ENCODE data around the gene CASP9. TPM values are rescaled to one million over a fixed set of nuclear protein-coding genes. Genes with fewer than 3 reads are reported as not detected.

Gene CASP9
- total RNA-seq, 1 experiment from 2014 or later: 8.0 TPM

- H3K27me3 ChIP-seq (ENCODE audit: low read length): no peaks in the 10 kb centered on the region
- H3K4me1 ChIP-seq (ENCODE audit: insufficient read depth, low read length): no peaks in the 10 kb centered on the region
- CTCF ChIA-PET: no interaction called here
- no peaks in the 10 kb centered on the region for H3K9me3 ChIP-seq (ENCODE audit: low read length)
- BruUV-seq (replicated peaks): no TSS peak
- no peak overlapping the region for H2AFZ ChIP-seq (ENCODE audit: low read length)
- no peaks in the 10 kb centered on the region for H3F3A ChIP-seq (ENCODE audit: low read length, unreplicated experiment)
- H4K20me1 ChIP-seq (ENCODE audit: low read length): no peaks in the 10 kb centered on the region
- ATAC-seq (no peak), DNase-seq (no peak)
- TF ChIP-seq EZH2phosphoT487 (IDR thresholded peaks at IDR 0.05; ENCODE audit: borderline replicate concordance, low read length) (no peak), EZH2 (IDR thresholded peaks at IDR 0.05; ENCODE audit: low read length, unreplicated experiment) (no peak)
- H3K79me2 ChIP-seq (ENCODE audit: low read length): no peaks in the 10 kb centered on the region
- POLR2A ChIA-PET (ENCODE audit: unreplicated experiment): no interaction called here
- no peak overlapping the region for H3K27ac ChIP-seq (ENCODE audit: low read length)
- H3K9ac ChIP-seq (ENCODE audit: low read length): no peak overlapping the region
- H3K4me2 ChIP-seq (ENCODE audit: low read length): no peak overlapping the region
- intact Hi-C loops (cut with micrococcal nuclease): no loop called here
- H3K4me3 ChIP-seq (ENCODE audit: low read length): no peak overlapping the region
- H3K9me2 ChIP-seq (replicated peaks; ENCODE audit: low read length): no peaks in the 10 kb centered on the region
- peaks cover 25% of the 10 kb centered on the region; the same call in 1 of the 2 replicates for H3K36me3 ChIP-seq (ENCODE audit: low read depth, low read length)
These were observed 19.2 kb upstream of the CASP9 start for GRCh38 chr1:15543251-15543588.

- H3K9me2 ChIP-seq (replicated peaks; ENCODE audit: low read length): no peaks in the 10 kb centered on the region
- H3K9ac ChIP-seq (ENCODE audit: low read length): no peak overlapping the region
- H3K4me1 ChIP-seq (ENCODE audit: insufficient read depth, low read length): no peaks in the 10 kb centered on the region
- H2AFZ ChIP-seq (ENCODE audit: low read length): no peak overlapping the region
- no TSS peak for BruUV-seq (replicated peaks)
- no peaks in the 10 kb centered on the region for H3F3A ChIP-seq (ENCODE audit: low read length, unreplicated experiment)
- intact Hi-C loops (cut with micrococcal nuclease): no loop called here
- DNase-seq: no peak
- H3K27ac ChIP-seq (ENCODE audit: low read length): no peak overlapping the region
- TF ChIP-seq EZH2phosphoT487 (IDR thresholded peaks at IDR 0.05; ENCODE audit: borderline replicate concordance, low read length) (no peak), EZH2 (IDR thresholded peaks at IDR 0.05; ENCODE audit: low read length, unreplicated experiment) (no peak), CTCF (conservative IDR thresholded peaks at IDR 0.05; ENCODE audit: low read depth, low read length) (no peak)
- ChIA-PET CTCF (no interaction called here), POLR2A (ENCODE audit: unreplicated experiment) (no interaction called here)
- H3K36me3 ChIP-seq (ENCODE audit: low read depth, low read length): peaks cover 22% of the 10 kb centered on the region; the same call in 1 of the 2 replicates
- no peak for ATAC-seq
- H3K9me3 ChIP-seq (ENCODE audit: low read length): no peaks in the 10 kb centered on the region
- H3K4me2 ChIP-seq (ENCODE audit: low read length): no peak overlapping the region
- no peaks in the 10 kb centered on the region for H3K79me2 ChIP-seq (ENCODE audit: low read length)
- no peaks in the 10 kb centered on the region for H4K20me1 ChIP-seq (ENCODE audit: low read length)
- H3K27me3 ChIP-seq (ENCODE audit: low read length): no peaks in the 10 kb centered on the region
- no peak overlapping the region for H3K4me3 ChIP-seq (ENCODE audit: low read length)
These were observed 18.6 kb upstream of the CASP9 start for GRCh38 chr1:15542388-15543250.

GRCh38 chr1:15541231-15541792 is 17.3 kb upstream of the CASP9 start:
- BruUV-seq (replicated peaks): no TSS peak
- peaks cover 25% of the 10 kb centered on the region; the same call in 1 of the 2 replicates for H3K36me3 ChIP-seq (ENCODE audit: low read depth, low read length)

More at GRCh38 chr1:15541231-15541792, 17.3 kb upstream of the CASP9 start:
- ChIA-PET POLR2A (ENCODE audit: unreplicated experiment) (no interaction called here), CTCF (no interaction called here)
- no peak overlapping the region for H3K4me2 ChIP-seq (ENCODE audit: low read length)
- no peaks in the 10 kb centered on the region for H4K20me1 ChIP-seq (ENCODE audit: low read length)
- H3K79me2 ChIP-seq (ENCODE audit: low read length): no peaks in the 10 kb centered on the region
- no peaks in the 10 kb centered on the region for H3K27me3 ChIP-seq (ENCODE audit: low read length)
- H3K9me2 ChIP-seq (replicated peaks; ENCODE audit: low read length): no peaks in the 10 kb centered on the region
- H3F3A ChIP-seq (ENCODE audit: low read length, unreplicated experiment): no peaks in the 10 kb centered on the region
- H3K27ac ChIP-seq (ENCODE audit: low read length): no peak overlapping the region
- no peaks in the 10 kb centered on the region for H3K4me1 ChIP-seq (ENCODE audit: insufficient read depth, low read length)
- DNase-seq (no peak), ATAC-seq (no peak)
- no peak overlapping the region for H2AFZ ChIP-seq (ENCODE audit: low read length)
- no peak overlapping the region for H3K4me3 ChIP-seq (ENCODE audit: low read length)
- intact Hi-C loops (cut with micrococcal nuclease): no loop called here
- no peak for TF ChIP-seq CTCF (conservative IDR thresholded peaks at IDR 0.05; ENCODE audit: low read depth, low read length)
- no peak for TF ChIP-seq EZH2phosphoT487 (IDR thresholded peaks at IDR 0.05; ENCODE audit: borderline replicate concordance, low read length)
- no peak for TF ChIP-seq EZH2 (IDR thresholded peaks at IDR 0.05; ENCODE audit: low read length, unreplicated experiment)
- no peaks in the 10 kb centered on the region for H3K9me3 ChIP-seq (ENCODE audit: low read length)
- no peak overlapping the region for H3K9ac ChIP-seq (ENCODE audit: low read length)
